HG03565 (cell line): ENCODE results near the gene KLKB1.
"Not testable (repeated sequence)": the region's sequence is repeated elsewhere in the genome, so short reads cannot be mapped to it uniquely, and the experiment has no call there.

Experiments used
- ATAC-seq: cut with Tn5 transposase; IDR thresholded peaks from one replicate; pipeline ENCODE4 v1.9.1; 2021; ENCODE audit warnings: mild to moderate bottlenecking, moderate library complexity; ENCODE audit not compliant: unreplicated experiment

The KLKB1 gene

DNA sequence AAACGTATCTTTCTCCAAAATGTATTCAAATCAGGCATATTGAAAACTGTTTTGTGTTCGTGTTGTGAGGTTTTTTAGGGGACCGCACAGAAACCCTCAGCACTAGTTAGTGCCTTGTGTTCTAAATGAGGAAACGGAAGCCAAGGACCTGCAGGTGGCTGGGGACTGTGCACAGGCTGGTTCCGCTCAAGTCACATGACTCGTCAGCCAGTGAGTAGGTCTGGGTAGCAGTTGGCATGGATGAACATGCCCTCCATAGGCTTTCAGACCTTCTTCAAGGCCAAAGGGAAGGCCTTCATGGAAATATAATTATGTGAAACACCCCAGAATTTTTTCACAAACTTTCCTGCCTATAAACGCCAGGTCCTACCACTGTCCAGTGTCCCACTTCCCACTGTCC is 37.4 kb downstream of the KLKB1 start:
- ATAC-seq = no peak

DNA sequence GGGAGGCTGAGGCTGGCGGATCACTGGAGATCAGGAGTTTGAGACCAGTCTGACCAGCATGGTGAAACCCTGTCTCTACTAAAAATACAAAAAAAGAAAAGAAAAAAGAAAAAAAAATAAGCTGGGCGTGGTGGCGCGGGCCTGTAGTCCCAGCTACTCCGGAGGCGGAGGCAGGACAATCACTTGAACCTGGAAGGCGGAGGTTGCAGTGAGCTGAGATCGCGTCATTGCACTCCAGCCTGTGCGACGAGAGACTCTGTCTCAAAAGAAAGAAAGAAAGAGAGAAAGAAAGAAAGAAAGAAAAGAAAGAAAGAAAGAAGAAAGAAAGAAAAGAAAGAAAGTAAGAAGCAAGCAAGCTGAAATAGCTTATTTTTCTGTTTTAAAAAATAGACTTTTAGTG is 37.9 kb downstream of the KLKB1 start:
- not testable (repeated sequence) for ATAC-seq

DNA sequence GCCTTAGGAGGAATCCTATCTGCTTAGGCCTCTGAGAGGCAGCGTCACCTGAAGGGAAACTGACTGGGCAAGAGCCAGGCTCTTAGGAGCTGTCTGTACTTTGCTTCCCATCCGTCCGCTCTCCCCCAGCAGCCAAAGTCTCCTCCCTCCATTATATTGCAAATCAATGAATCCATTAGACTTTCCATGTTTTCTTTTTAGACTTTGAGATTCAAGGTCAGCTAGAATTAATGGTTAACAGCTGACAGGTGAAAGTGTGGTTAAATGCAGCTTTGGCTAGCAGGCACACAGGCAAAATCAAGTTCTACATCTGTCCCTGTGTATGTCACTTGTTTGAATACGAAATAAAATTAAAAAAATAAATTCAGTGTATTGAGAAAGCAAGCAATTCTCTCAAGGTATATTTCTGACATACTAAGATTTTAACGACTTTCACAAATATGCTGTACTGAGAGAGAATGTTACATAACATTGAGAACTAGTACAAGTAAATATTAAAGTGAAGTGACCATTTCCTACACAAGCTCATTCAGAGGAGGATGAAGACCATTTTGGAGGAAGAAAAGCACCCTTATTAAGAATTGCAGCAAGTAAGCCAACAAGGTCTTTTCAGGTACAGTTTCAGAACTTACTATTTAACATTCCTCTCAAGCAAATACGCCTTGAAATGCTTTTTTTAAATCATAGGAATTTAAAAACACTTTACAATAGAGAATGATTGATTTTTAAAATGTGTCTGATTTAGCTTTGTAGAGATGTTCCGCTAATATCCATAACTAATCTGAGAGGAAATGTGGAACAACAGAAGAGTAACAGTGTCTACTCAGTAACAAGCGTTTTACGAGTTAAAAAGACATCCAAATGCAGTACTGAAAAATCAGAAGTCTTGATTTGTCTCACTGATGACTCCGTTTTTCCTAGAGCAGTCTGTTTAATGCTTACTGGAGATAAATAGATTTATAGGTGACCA is 38.7 kb downstream of the KLKB1 start, which contains the start of gene F11:
TSS of gene F11 (plus strand) at position 507 of the 970 bp plus-strand sequence. CDS start 948 bp downstream, outside the sequence.
- ATAC-seq = no peak

DNA sequence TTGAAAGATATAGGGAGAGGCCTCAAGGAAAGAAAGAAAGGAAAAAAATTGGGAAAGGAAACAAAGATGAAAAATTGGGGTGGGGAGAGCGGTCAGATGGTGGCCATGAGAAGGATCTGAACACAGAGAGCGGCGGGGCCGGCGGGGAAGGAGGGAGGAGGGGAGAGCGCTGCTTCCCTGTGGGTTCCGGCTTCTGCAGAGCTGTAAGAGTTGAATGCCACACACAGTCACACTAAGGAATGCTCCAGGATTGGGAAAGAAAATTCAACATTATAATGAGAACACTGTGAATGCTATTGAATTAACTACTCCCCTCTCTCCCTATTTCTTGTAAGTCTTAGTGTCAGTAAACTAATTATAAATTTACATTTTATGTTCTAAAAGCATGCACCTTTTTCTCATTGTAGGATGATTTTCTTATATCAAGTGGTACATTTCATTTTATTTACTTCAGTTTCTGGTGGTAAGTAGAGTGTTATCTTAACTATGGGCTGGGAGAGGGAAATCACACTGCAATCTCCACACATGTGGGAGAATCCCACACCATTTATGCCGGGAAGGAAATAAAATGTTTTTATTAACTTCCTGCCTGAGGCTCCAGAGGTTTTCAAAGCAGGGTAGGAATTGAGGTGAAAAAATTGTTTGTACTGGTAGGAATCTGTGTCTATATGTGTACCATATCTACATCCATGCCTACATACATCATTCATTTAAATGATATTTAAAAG is 39.6 kb downstream of the KLKB1 start:
- no peak for ATAC-seq

DNA sequence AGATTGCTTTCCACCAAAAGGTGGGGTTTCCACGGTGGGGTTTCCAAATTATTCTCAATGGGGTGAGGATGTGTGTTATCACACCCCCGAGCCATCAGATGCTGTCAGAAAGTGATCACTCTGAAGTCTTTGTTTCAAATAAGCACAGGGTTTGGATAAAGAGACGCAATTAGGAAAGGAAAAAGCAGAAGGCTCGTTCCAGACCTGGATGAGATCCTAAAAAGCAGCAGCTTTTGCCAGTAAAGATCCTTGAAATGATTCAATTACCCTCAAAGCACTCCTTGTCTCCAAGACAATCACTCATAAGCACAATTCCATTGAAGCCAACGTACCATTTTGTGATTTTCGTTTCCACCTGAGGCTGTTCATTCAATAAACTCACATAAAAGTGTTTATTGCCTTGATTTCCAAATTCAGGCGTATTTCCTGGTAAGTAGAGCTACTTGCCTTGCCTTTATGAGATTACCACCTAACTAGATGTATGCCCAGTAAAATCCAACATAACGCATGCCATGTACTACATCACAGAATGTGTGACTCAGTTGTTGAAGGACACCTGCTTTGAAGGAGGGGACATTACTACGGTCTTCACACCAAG is 43.9 kb downstream of the KLKB1 start:
- no peak for ATAC-seq

DNA sequence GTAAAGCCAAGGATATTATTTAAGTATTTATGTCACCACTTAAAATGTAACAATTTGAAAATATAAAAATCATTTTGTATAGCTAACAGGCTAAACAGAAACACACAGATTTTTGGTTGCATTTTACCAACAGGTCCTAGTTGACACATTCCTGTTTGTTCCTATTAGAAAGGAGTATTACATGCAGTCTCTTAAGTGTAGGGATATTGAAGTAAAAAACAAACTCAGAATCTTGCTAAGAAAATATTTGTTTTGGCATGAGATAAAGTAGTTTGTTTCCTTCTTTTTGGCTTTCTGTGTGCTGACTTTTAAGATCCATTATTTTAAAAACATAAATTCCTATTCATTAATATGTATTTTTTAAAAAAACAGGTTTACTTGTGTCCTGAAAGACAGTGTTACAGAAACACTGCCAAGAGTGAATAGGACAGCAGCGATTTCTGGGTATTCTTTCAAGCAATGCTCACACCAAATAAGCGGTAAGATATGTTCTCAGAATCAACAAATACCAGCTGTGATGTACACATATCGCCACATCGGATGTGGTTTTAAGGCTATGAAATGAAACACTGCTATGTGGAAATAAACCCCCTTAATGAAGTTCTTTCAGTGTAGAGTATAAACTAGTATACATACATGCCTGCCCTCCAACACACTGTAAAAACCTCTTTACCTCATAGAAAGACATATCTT is 45.5 kb downstream of the KLKB1 start:
- no peak for ATAC-seq

DNA sequence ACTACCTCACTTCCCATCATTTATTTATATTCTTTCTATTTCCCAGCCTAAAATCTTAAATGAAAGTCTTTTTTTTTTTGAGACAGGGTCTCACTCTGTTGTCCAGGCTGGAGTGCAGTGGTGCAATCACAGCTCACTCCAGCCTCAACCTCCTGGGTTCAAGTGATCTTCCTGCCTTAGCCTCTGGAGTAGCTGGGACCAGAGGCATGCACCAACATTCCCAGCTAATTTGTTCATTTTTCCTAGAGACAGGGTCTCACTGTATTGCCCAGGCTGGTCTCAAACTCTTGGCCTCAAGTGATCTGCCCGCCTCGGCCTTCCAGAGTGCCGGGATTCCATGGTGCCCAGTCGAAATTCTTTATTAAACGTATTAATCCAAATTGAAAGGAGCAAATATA is 46.1 kb downstream of the KLKB1 start:
- ATAC-seq = not testable (repeated sequence)

DNA sequence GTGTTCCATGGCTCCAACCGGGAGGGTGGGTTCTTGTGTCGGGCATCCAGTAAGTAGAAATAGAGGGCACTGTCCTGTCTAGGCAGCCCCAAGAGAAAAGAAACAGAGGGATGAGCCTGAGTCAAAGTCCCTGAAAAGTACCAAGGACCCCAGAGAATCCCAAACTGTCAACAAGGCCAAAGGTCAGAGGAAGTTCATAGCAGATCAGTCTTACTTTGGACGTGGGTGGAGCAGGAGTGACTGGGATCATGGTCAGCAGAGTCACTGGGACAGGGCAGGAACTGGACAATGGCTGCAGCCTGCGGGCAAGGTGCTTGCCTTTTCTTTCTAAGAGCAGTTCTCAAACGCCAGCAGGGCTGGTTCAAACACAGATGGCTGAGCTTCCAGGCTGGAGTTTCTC is 56.0 kb downstream of the KLKB1 start:
- ATAC-seq = no peak

DNA sequence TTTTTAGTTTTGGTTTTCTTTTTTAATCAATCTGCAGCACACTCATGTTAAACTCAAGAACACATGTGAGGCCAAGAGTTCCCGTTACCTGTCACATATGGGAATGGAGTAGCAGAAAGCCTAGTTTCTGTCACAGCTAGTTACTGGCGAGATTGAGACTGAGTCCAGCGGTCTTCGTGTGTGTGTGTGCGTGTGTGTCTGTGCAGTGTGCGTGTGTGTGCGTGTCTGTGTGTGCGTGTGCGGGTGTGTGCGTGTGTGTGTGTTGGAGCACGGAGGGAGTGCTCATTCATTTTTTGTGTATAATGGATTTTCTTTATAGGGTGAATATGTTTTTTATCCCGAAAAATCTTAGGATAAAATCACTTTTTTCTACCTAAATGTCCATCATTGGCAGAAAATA is 57.8 kb downstream of the KLKB1 start:
- ATAC-seq = no peak

DNA sequence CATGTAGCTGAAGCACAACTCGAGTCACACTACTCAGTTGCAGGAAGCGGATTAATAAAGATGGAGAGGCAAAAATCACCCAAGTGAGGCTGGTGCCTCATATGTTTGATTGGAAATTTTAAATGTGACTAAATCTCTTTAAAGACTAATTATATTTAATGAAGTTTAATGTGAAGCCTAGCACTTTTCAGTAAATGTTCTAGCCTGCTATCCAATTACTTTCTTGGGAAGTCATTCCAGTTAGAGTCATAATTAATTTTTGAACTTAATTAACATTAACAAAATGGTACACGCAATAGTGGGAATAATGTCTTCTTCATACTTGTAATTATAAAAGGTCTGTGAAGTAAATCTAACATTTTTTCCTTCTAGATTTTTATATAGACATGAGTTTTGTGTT is 59.3 kb downstream of the KLKB1 start:
- ATAC-seq = no peak

DNA sequence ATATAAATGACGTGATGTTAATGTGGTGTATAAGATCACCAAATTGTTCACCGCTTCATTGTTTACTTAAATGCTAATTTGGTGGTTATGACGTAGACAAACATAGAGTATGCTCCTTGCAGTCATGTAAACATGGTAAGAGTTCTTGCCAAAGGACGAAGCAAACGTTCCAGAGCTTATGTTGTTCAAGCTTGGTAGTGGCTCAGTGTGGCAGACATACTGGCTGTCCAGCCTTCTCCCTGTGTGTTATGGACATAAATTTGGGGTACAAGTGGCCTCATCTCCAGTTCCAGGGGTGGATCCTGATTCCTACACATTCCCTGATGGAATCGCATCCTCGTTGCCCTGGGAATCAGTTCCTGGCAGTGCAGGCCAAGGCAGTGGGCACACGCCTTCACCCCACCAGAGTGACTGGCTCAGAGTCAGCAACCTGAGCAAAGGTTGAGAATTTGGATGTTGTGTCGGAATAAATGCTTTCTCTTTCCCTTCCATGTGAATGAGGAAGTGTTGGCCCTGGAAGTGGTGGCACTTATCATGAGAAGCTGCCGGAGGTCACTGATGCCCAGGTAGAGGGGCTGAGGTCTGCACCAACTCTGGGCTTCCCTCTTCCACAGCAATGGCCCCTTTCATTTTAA is 64.1 kb downstream of the KLKB1 start:
- no peak for ATAC-seq

DNA sequence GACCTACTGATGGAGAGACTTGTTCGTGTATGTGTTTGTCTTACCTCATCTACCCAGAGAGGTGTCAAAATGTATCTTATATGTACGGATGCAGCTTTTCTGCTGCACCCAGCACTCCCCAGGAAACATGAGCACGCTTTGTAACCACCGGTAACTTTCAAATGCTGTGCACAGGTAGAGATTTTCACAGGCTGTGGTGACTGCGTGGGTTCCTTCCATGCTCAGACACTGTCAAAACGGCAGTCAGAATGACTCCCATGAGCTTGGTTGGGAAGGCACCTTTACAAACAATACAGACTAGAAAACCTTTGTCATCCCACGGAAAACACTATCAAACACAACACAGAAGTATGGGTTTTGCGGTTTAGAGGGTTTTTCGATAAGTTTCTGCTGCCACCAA is 66.9 kb downstream of the KLKB1 start:
- ATAC-seq = no peak

DNA sequence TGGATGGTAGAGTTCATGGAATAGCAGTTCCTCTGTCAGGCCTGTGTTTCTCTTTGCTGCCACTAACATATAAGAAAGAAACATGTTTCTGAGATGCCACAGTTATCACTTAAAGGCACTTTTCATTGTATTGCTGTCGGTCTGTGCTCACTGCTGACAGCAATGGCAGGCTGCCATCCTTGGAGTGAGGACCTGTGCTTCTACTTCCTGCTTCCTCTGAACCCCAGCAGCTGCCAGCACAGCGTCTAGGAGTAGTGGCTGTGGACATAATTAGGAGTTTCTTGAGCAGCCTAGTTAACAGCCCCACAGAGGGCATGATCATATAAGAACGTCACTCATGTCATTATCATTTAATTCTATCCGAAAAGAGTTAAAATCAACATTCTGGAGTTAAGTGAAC is 69.2 kb downstream of the KLKB1 start:
- no peak for ATAC-seq

DNA sequence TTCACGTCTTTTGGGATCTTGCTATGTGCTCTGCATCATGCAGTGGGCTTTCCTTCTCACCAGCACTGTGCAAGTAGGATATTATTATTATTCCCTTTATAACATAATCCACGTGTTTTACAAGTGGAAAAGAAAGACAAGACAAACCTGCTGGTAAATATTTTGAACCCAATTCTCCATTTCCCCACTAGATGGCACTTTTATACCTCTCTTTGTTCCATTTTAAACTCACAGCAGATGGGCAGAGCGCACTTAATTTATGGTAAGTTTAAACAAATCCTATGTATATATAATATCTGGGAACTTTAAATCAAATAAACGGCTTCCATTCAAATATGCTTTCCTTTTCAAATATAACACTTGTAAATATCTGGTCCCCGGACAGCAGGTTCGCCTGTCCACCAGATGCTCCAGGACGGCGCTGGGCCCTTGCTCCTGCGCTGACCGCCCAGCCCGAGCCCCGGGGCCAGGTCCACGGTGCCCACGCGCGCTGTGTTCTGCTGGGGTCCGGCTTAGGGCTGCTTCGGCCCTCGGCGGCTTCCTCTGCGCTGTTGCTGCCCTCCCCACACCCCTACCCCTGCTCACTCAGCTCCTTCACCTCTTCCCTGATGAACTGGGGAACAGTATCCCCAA is 69.8 kb downstream of the KLKB1 start:
- no peak for ATAC-seq

DNA sequence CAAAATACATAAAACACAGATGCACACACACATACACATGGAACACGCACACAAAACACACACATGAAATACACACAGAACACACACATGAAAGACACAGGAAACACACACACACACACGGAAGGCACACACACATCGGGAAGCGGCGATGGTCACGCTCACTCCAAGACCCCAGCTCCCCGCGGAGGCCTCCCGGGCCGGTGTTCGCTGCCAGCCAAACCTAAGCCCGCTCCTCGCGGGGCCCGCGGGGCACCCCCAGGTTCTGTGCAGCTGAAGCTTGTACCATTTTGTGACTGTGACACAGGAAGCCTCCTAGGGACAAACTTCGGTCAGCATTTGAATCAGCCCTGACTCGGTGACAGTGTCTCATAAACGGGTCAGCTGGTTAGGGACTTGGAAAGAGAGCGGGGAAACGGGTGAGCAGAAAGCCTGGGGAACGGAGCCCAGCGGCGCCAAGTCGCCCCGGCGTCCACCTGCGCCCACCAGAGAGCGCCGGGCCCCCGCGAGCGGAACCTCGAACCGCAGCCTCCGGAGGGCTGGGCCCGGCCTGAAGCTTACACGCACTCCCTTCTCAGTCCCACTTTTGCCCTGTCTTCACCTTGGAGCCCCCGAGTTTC is 70.8 kb downstream of the KLKB1 start:
- ATAC-seq = no peak

DNA sequence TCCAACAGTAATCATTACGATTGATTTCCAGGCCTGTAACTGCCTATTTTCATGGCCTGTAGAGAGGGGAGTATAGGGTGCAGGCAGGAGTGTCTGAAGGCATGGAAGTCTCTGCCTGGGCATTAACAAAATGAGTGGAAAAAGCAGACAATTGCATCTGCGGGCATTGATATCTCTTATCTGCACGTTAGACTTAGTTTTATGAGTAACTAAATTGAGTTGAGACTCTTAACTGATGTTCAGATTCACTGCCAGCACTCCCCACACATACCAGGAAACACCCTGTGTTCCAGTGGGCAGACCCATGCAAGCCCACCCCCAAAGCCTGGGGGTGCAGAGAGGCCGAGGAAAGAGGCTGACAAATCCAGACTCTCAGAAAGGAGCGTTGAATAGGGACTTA is 72.0 kb downstream of the KLKB1 start:
- ATAC-seq = no peak

DNA sequence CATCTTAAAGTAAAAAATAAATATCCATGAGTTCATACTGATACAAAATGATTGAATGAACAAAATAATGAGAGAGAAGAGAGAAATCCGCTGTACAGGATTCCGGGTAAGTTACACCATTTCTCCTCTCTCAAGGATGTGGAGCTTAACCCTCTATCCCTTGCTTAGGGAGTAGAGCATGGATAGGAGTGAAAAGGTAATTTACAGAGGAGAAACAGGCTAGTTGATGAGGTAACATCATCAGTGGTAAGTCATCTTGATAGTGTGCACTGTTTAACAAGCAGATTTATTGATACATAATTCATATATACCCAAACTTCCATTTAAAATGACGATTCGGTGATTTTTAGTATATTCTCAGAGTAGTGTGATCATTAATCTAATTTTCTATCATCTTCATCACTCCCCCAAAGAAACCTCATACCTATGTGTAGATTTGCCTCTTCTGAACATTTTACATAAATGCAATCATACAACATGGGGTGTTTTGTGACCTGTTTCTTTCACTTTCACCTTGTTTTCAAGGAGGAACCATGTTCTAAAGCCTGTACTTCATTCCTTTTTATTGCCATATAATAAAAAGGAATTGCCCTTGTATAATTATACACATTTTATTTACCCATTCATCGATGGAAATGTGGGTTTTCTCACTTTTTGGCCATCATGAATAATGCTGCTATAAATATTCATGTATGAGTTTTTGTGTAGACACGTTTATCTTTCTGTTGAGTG is 73.5 kb downstream of the KLKB1 start:
- no peak for ATAC-seq

DNA sequence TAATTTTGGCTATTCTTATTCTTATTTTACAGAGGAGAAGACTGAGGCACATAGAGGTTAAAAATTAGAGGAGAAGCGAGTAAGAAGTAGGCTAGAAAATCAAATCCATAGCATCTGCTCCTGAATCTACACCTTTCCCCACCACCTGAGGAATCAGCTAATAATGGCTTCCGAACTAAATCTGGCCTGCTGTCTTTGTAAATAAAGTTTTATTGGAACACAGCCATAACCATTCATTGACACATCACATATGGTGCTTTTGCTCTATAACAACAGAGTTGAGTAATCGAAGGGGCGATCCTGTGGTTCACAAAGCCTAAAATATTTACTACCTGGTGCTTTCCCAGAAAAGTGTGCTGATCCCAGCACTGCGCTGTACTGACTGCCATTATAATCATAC is 76.9 kb downstream of the KLKB1 start:
- ATAC-seq = no peak
